Jurkat, Clone E6-1 (cell line): Measurements from ENCODE around the gene PTPN11.
"Not testable (repeated sequence)": the region's sequence is repeated elsewhere in the genome, so short reads cannot be mapped to it uniquely, and the experiment has no call there.

Experiments
- DNase-seq: peaks from one replicate; pipeline ENCODE4 v3.0.0-alpha.2; 2011; ENCODE audit warnings: low read depth, low spot score
- H3K4me3 ChIP-seq: 2 replicates; pipeline ENCODE4 v1.5.1; 2011; ENCODE audit warnings: mild to moderate bottlenecking, low read length, control low read depth, moderate library complexity

PTPN11 gene

GRCh38 chr12:112489456-112489855 is 70.7 kb downstream of the PTPN11 start:
- H3K4me3 ChIP-seq = no peak overlapping the region
- DNase-seq = no peak

- H3K4me3 ChIP-seq = no peak overlapping the region
- no peak for DNase-seq
Observed at GRCh38 chr12:112496496-112496895, 77.7 kb downstream of the PTPN11 start.

GRCh38 chr12:112498580-112498979 is 79.8 kb downstream of the PTPN11 start:
- DNase-seq = no peak
- H3K4me3 ChIP-seq = no peak overlapping the region

GRCh38 chr12:112503512-112503911 is 84.8 kb downstream of the PTPN11 start:
- no peak overlapping the region for H3K4me3 ChIP-seq
- no peak for DNase-seq

- H3K4me3 ChIP-seq = no peak overlapping the region
- DNase-seq = no peak
Observed at GRCh38 chr12:112506513-112507166, 87.9 kb downstream of the PTPN11 start.

GRCh38 chr12:112513471-112513870 is 94.7 kb downstream of the PTPN11 start:
- no peak for DNase-seq
- H3K4me3 ChIP-seq = no peak overlapping the region

- no peak for DNase-seq
- no peak overlapping the region for H3K4me3 ChIP-seq
Observed at GRCh38 chr12:112514456-112514855, 95.7 kb downstream of the PTPN11 start.

GRCh38 chr12:112514926-112515642 is 96.3 kb downstream of the PTPN11 start:
- no peak for DNase-seq

GRCh38 chr12:112515868-112516267 is 97.1 kb downstream of the PTPN11 start:
- no peak overlapping the region for H3K4me3 ChIP-seq
- no peak for DNase-seq

More at GRCh38 chr12:112514926-112515642, 96.3 kb downstream of the PTPN11 start:
- no peak overlapping the region for H3K4me3 ChIP-seq

- DNase-seq = no peak
- H3K4me3 ChIP-seq = no peak overlapping the region
Observed at GRCh38 chr12:112517730-112518364, 99.1 kb downstream of the PTPN11 start.

GRCh38 chr12:112518365-112518735 is 99.6 kb downstream of the PTPN11 start:
- no peak overlapping the region for H3K4me3 ChIP-seq
- no peak for DNase-seq

- not testable (repeated sequence) for H3K4me3 ChIP-seq, DNase-seq
Observed at GRCh38 chr12:112519841-112520340, 101.1 kb downstream of the PTPN11 start.

GRCh38 chr12:112523856-112524255 is 105.1 kb downstream of the PTPN11 start:
- no peak overlapping the region for H3K4me3 ChIP-seq
- DNase-seq = no peak

- no peak overlapping the region for H3K4me3 ChIP-seq
- no peak for DNase-seq
Observed at GRCh38 chr12:112524269-112524668, 105.5 kb downstream of the PTPN11 start.

- DNase-seq = no peak
- no peak overlapping the region for H3K4me3 ChIP-seq
Observed at GRCh38 chr12:112524676-112525425, 106.1 kb downstream of the PTPN11 start.

GRCh38 chr12:112525426-112525809 is 106.7 kb downstream of the PTPN11 start:
- DNase-seq = no peak
- H3K4me3 ChIP-seq = no peak overlapping the region

GRCh38 chr12:112527082-112527481 is 108.3 kb downstream of the PTPN11 start:
- no peak for DNase-seq
- H3K4me3 ChIP-seq = no peak overlapping the region

GRCh38 chr12:112527501-112527900 is 108.8 kb downstream of the PTPN11 start:
- no peak overlapping the region for H3K4me3 ChIP-seq
- DNase-seq = no peak

GRCh38 chr12:112528521-112528920 is 109.8 kb downstream of the PTPN11 start:
- no peak overlapping the region for H3K4me3 ChIP-seq
- no peak for DNase-seq

GRCh38 chr12:112530941-112531340 is 112.2 kb downstream of the PTPN11 start:
- DNase-seq = no peak
- no peak overlapping the region for H3K4me3 ChIP-seq
